Esophagus (tissue), 2 donors: ENCODE measurements around the gene TTC39C. TPM values are rescaled to one million over a fixed set of nuclear protein-coding genes. Genes with fewer than 3 reads are reported as not detected.
A peak's percentile ranks its signal among the peaks of the same experiment; 100 is the strongest.

Experiments used
- H3K27ac ChIP-seq, 2 donors: one replicate each; pipeline ENCODE4 v1.5.1; 2013; ENCODE audit warnings: low read depth in 2 of 2, mild to moderate bottlenecking in 2 of 2, inconsistent platforms in 1 of 2, low read length in 1 of 2, moderate library complexity in 1 of 2
- H3K27me3 ChIP-seq, 2 donors: one replicate each; pipeline ENCODE4 v1.6.1; 2013; ENCODE audit warnings: low read length in 2 of 2, control low read depth in 1 of 2, mild to moderate bottlenecking in 1 of 2; ENCODE audit not compliant: insufficient read depth in 2 of 2, control insufficient read depth in 1 of 2
- H3K36me3 ChIP-seq, 2 donors: one replicate each; pipeline ENCODE4 v1.6.1; 2013; ENCODE audit warnings: low read length in 1 of 2; ENCODE audit not compliant: control insufficient read depth in 2 of 2, insufficient read depth in 2 of 2
- H3K4me1 ChIP-seq, 2 donors: one replicate each; pipeline ENCODE4 v1.6.1; 2013; ENCODE audit warnings: low read length in 1 of 2; ENCODE audit not compliant: control insufficient read depth in 2 of 2, insufficient read depth in 2 of 2
- H3K4me3 ChIP-seq, 2 donors: one replicate each; pipeline ENCODE4 v1.5.1; 2013; ENCODE audit warnings: low read length in 2 of 2, mild to moderate bottlenecking in 2 of 2, low read depth in 1 of 2, moderate library complexity in 1 of 2
- H3K9me3 ChIP-seq, 2 donors: one replicate each; pipeline ENCODE4 v1.6.1; 2013; ENCODE audit warnings: mild to moderate bottlenecking in 2 of 2, low read depth in 1 of 2, low read length in 1 of 2, moderate library complexity in 1 of 2; ENCODE audit not compliant: control insufficient read depth in 2 of 2, insufficient read depth in 1 of 2
- WGBS, 2 donors: extraction: QIAGEN DNeasy Blood & Tissue Kit; methylation state at CpG; one replicate each; pipeline ENCODE4 v1.1.7; 2013; 5-methylcytosine and 5-hydroxymethylcytosine counted together
- polyA plus RNA-seq, 2 donors: library from polyadenylated mRNA; stranded (reverse); fragments of 200-250 nt; gene quantifications; one replicate each; pipeline ENCODE4 v1.2.3, GENCODE V29; 2013
- donor health status: healthy with polysubstance abuse.
- donor health status: Bipolar disorder and iron deficiency.

TTC39C gene
- polyA plus RNA-seq, 2 donors, result 8.5 to 11.2 TPM

GRCh38 chr18:23992089-23992940 lies 22.2 kb upstream of the TTC39C start:
- Histone ChIP-seq H3K27me3 (no peaks in the 10 kb centered on the region), H3K27ac (peak overlapping the region; percentile 71 to 72), H3K4me1 (peaks cover 0 to 2% of the 10 kb centered on the region in 2 donors), H3K36me3 (no peaks in the 10 kb centered on the region), H3K9me3 (no peaks in the 10 kb centered on the region), H3K4me3 (no peak overlapping the region)
- 38 to 44% methylated on average over 7 of the region's 7 CpGs for WGBS, 2 donors

- Histone ChIP-seq H3K9me3 (no peaks in the 10 kb centered on the region), H3K27me3 (no peaks in the 10 kb centered on the region), H3K27ac (peak overlapping the region in 1 of 2 donors; percentile 72), H3K4me1 (peaks cover 0 to 2% of the 10 kb centered on the region in 2 donors), H3K4me3 (no peak overlapping the region), H3K36me3 (no peaks in the 10 kb centered on the region)
- 51 to 62% methylated on average over 2 of the region's 2 CpGs for WGBS, 2 donors
Observed at GRCh38 chr18:23992941-23993280, 21.6 kb upstream of the TTC39C start.

- peak overlapping the region in 1 of 2 donors; percentile 63 for H3K27ac ChIP-seq
- H3K4me3 ChIP-seq, result no peak overlapping the region
- no peaks in the 10 kb centered on the region for H3K36me3 ChIP-seq
- no peaks in the 10 kb centered on the region for H3K27me3 ChIP-seq
- 8 to 17% methylated on average over 9 of the region's 9 CpGs for WGBS, 2 donors
- H3K4me1 ChIP-seq, result peaks cover 0 to 7% of the 10 kb centered on the region in 2 donors
- no peaks in the 10 kb centered on the region for H3K9me3 ChIP-seq
Observed at GRCh38 chr18:23994361-23994902, 20.1 kb upstream of the TTC39C start.

DNA sequence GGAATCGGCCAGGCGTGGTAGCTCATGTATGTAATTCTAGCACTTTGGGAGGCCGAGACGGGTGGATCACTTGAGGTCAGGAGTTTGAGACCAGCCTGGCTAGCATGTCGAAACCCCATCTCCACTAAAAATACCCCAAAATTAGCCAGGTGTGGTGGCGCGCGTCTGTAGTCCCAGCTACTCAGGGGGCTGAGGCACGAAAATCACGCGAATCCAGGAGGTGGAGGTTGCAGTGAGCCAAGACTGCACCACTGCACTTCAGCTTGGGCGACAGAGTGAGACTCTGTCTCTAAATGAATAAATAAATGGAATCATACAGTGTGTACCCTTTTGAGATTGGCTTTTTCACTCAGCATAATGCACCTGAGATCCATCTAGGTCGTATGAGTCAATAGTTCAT lies 19.4 kb upstream of the TTC39C start:
- no peaks in the 10 kb centered on the region for H3K36me3 ChIP-seq
- H3K27ac ChIP-seq, result no peak overlapping the region
- peaks cover 0 to 7% of the 10 kb centered on the region in 2 donors for H3K4me1 ChIP-seq
- no peaks in the 10 kb centered on the region for H3K27me3 ChIP-seq
- no peaks in the 10 kb centered on the region for H3K9me3 ChIP-seq
- 90 to 92% methylated on average over 13 of the region's 13 CpGs for WGBS, 2 donors
- H3K4me3 ChIP-seq, result no peak overlapping the region

DNA sequence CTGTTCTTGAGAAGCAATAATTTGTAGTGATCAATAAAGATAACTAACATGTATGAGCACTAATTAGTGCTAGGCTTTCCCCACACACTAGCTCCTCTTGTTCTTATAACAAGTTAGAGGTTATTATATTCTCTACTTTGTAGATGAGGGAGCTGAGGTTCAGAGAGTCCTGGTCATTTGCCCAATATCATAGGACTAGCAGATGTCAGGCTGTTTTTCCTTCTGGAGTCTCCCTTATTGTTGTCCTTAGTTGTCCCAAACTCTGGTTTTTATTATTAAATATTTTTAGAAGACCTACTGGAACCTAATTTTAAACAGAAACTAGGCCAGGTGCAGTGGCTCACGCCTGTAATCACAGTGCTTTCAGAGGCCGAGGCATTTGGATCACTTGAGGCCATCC lies 16.5 kb upstream of the TTC39C start:
- 67 to 85% methylated on average over 2 of the region's 2 CpGs for WGBS, 2 donors
- H3K27ac ChIP-seq, result no peak overlapping the region

DNA sequence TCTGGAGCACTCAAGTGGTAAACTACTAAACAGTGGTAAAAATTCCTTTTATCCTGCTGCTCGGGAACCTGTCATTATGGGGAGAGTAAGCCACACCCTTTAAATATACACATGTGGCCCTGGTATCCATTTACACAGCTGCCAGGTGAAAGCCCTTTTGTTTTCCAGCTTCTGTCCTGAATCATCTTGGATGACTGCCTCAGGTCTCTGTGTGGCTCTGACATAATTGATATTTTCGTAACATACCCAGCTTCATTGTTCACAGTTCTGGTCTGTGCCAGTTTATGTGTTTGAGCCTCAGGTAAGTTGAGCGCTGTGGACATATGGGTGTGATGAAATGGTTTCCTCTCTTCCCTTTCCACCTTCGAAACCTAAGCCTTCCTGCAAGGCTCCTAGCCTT lies 15.7 kb upstream of the TTC39C start:
- Histone ChIP-seq H3K36me3 (no peaks in the 10 kb centered on the region), H3K4me1 (peaks cover 0 to 5% of the 10 kb centered on the region in 2 donors), H3K27me3 (no peaks in the 10 kb centered on the region), H3K4me3 (no peak overlapping the region), H3K9me3 (no peaks in the 10 kb centered on the region), H3K27ac (peak overlapping the region; percentile 65 to 83)
- WGBS, 2 donors, result 26 to 30% methylated on average over 4 of the region's 4 CpGs

More for the DNA sequence above, 16.5 kb upstream of the TTC39C start:
- H3K4me1 ChIP-seq, result peaks cover 0 to 5% of the 10 kb centered on the region in 2 donors
- H3K9me3 ChIP-seq, result no peaks in the 10 kb centered on the region
- H3K4me3 ChIP-seq, result no peak overlapping the region
- H3K36me3 ChIP-seq, result no peaks in the 10 kb centered on the region
- H3K27me3 ChIP-seq, result no peaks in the 10 kb centered on the region

GRCh38 chr18:24000613-24001490 lies 13.7 kb upstream of the TTC39C start:
- 79 to 84% methylated on average over 8 of the region's 8 CpGs for WGBS, 2 donors
- peaks cover 0 to 6% of the 10 kb centered on the region in 2 donors for H3K4me1 ChIP-seq

GRCh38 chr18:24002479-24002878 lies 12.1 kb upstream of the TTC39C start:
- H3K27me3 ChIP-seq, result no peaks in the 10 kb centered on the region
- no peaks in the 10 kb centered on the region for H3K9me3 ChIP-seq
- H3K4me3 ChIP-seq, result no peak overlapping the region
- no peak overlapping the region for H3K27ac ChIP-seq
- WGBS, 2 donors, result 62 to 70% methylated on average over 3 of the region's 3 CpGs
- H3K4me1 ChIP-seq, result peaks cover 0 to 6% of the 10 kb centered on the region in 2 donors
- no peaks in the 10 kb centered on the region for H3K36me3 ChIP-seq

More at GRCh38 chr18:24000613-24001490, 13.7 kb upstream of the TTC39C start:
- no peak overlapping the region for H3K4me3 ChIP-seq
- no peaks in the 10 kb centered on the region for H3K9me3 ChIP-seq
- no peaks in the 10 kb centered on the region for H3K27me3 ChIP-seq
- no peaks in the 10 kb centered on the region for H3K36me3 ChIP-seq
- H3K27ac ChIP-seq, result peak overlapping the region in 1 of 2 donors; percentile 0

GRCh38 chr18:24003288-24003687 lies 11.3 kb upstream of the TTC39C start:
- WGBS, 2 donors, result 86 to 94% methylated on average over 3 of the region's 3 CpGs
- Histone ChIP-seq H3K4me3 (no peak overlapping the region), H3K9me3 (no peaks in the 10 kb centered on the region), H3K4me1 (peaks cover 0 to 6% of the 10 kb centered on the region in 2 donors), H3K27me3 (no peaks in the 10 kb centered on the region), H3K27ac (no peak overlapping the region), H3K36me3 (no peaks in the 10 kb centered on the region)
